Caco-2 (cell line): Measurements from ENCODE around the gene A1CF. TPM values are rescaled to one million over a fixed set of nuclear protein-coding genes. Genes with fewer than 3 reads are reported as not detected.

Experiments used
- BruUV-seq: library from RNA; stranded (reverse); fragments of 400-500 nt; replicated peaks from 2 replicates; lab custom pipeline; 2021; lab: Mats Ljungman, UMichigan
- CTCF ChIA-PET: fragments of 300-600 bp; sonication (Branson Sonifier 250); formaldehyde crosslinking; loops from one replicate; lab custom pipeline; 2022; ENCODE audit warnings: antibody characterized with exemption; lab: Charles Lee
- POLR2A ChIA-PET: fragments of 300-600 bp; sonication (Branson Sonifier 250); formaldehyde crosslinking; loops from one replicate; lab custom pipeline; 2022; ENCODE audit warnings: antibody characterized with exemption; lab: Charles Lee
- DNase-seq, 2 experiments: peaks; one replicate each; pipeline versions ENCODE4 v3.0.0 to v3.0.0-alpha.2; 2020 to 2022
- H3K27me3 ChIP-seq: replicated peaks from 2 replicates; pipeline ENCODE4 v1.6.0; 2011; ENCODE audit warnings: low read length; ENCODE audit not compliant: control insufficient read depth, insufficient read depth
- H3K36me3 ChIP-seq: 2 replicates; pipeline ENCODE4 v1.5.1; 2011; ENCODE audit warnings: low read length; ENCODE audit not compliant: control insufficient read depth, insufficient read depth
- H3K4me1 ChIP-seq: fragments of 250-450 bp; sonication (Bioruptor Pico); 2 replicates; pipeline ENCODE4 v1.5.1; 2020; ENCODE audit warnings: mild to moderate bottlenecking
- H3K4me3 ChIP-seq: 2 replicates; pipeline ENCODE4 v1.5.1; 2011; ENCODE audit warnings: low read depth, mild to moderate bottlenecking, control low read depth, low read length
- H3K9me3 ChIP-seq: fragments of 250-450 bp; sonication (Bioruptor Pico); 2 replicates; pipeline ENCODE4 v1.5.1; 2020; ENCODE audit warnings: mild to moderate bottlenecking, moderate library complexity
- H3K27ac Mint-ChIP-seq: one replicate; pipeline ENCODE4 v1.8.0; 2022; ENCODE audit warnings: mixed read lengths; ENCODE audit not compliant: unreplicated experiment
- H3K27me3 Mint-ChIP-seq: one replicate; pipeline ENCODE4 v1.8.0; 2022; ENCODE audit warnings: mixed read lengths; ENCODE audit not compliant: insufficient read depth, unreplicated experiment
- H3K36me3 Mint-ChIP-seq: one replicate; pipeline ENCODE4 v1.8.0; 2022; ENCODE audit warnings: mild to moderate bottlenecking, mixed read lengths; ENCODE audit not compliant: insufficient read depth, unreplicated experiment
- H3K4me1 Mint-ChIP-seq: one replicate; pipeline ENCODE4 v1.8.0; 2022; ENCODE audit warnings: low read depth, mixed read lengths; ENCODE audit not compliant: unreplicated experiment
- H3K4me3 Mint-ChIP-seq: one replicate; pipeline ENCODE4 v1.8.0; 2022; ENCODE audit warnings: mild to moderate bottlenecking, moderate library complexity, mixed read lengths; ENCODE audit not compliant: unreplicated experiment
- H3K9me3 Mint-ChIP-seq: one replicate; pipeline ENCODE4 v1.8.0; 2022; ENCODE audit warnings: mixed read lengths; ENCODE audit not compliant: unreplicated experiment
- CTCF ChIP-seq, 2 experiments: fragments of 200-600 bp in 1 of 2; IDR thresholded peaks; 1 replicate in 1 of 2; 2 replicates in 1 of 2; pipeline versions ENCODE4 v1.5.1 to v1.8.0; 2011 to 2022; ENCODE audit warnings: antibody characterized with exemption in 1 of 2, control low read depth in 1 of 2, inconsistent platforms in 1 of 2, low read depth in 1 of 2, low read length in 1 of 2, mild to moderate bottlenecking in 1 of 2, moderate library complexity in 1 of 2; ENCODE audit not compliant: insufficient read depth in 1 of 2, severe bottlenecking in 1 of 2, unreplicated experiment in 1 of 2
- intact Hi-C: fragments of 100-400 bp; cut with micrococcal nuclease; formaldehyde crosslinking; loops from one replicate; pipeline ENCODE4 v1.10.0; 2022; ENCODE audit not compliant: unreplicated experiment
- total RNA-seq: library from RNA; stranded (reverse); gene quantifications from 2 replicates; pipeline ENCODE4 v1.2.3, GENCODE V29; 2022

A1CF gene
- total RNA-seq, 1 experiment from 2014 or later = 29.9 TPM

GRCh38 chr10:50876429-50876828 lies 9.0 kb downstream of the A1CF start:
- Histone ChIP-seq H3K4me3 (no peak overlapping the region), H3K36me3 (no peaks in the 10 kb centered on the region; the same call in 1 of the 2 replicates), H3K9me3 (no peaks in the 10 kb centered on the region), H3K4me1 (no peaks in the 10 kb centered on the region), H3K27me3 (no peaks in the 10 kb centered on the region)
- no TSS peak for BruUV-seq
- no peaks in the 10 kb centered on the region for H3K9me3 Mint-ChIP-seq
- intact Hi-C loops = no loop called here
- no peak overlapping the region for H3K4me3 Mint-ChIP-seq
- no peaks in the 10 kb centered on the region for H3K4me1 Mint-ChIP-seq
- no peak for DNase-seq
- no peak overlapping the region for H3K27ac Mint-ChIP-seq
- POLR2A ChIA-PET = no interaction called here
- no peaks in the 10 kb centered on the region for H3K36me3 Mint-ChIP-seq
- CTCF ChIA-PET = no interaction called here
- H3K27me3 Mint-ChIP-seq = no peaks in the 10 kb centered on the region
- TF ChIP-seq CTCF (IDR thresholded peaks at IDR 0.05; ENCODE audit: insufficient read depth in 1 of 2, low read depth in 1 of 2, low read length in 1 of 2, severe bottlenecking in 1 of 2, unreplicated experiment in 1 of 2) = no peak

DNA sequence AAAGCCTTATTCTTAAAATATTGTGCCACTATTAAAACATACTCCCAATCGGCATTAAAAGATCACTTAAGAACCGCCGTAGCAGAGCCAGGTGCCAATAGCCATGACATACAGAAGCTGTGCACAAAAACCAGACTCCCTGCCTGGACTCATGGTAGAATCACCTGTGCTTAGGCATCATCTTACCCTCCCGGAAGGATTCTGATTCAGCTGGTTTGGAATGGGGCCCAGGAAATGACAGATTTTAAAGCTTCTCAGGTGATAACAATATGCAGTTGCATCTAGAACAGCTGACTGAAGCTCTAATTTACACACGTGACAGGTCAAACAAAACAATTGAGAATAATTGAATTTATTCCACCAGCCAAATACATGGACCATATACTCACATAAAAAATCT lies 10.7 kb downstream of the A1CF start:
- Mint-ChIP-seq H3K27ac (no peak overlapping the region), H3K4me1 (no peaks in the 10 kb centered on the region), H3K9me3 (no peaks in the 10 kb centered on the region), H3K27me3 (no peaks in the 10 kb centered on the region), H3K4me3 (no peak overlapping the region), H3K36me3 (no peaks in the 10 kb centered on the region)
- no peak for TF ChIP-seq CTCF (IDR thresholded peaks at IDR 0.05; ENCODE audit: insufficient read depth in 1 of 2, low read depth in 1 of 2, low read length in 1 of 2, severe bottlenecking in 1 of 2, unreplicated experiment in 1 of 2)
- Histone ChIP-seq H3K36me3 (no peaks in the 10 kb centered on the region; the same call in 1 of the 2 replicates), H3K9me3 (no peaks in the 10 kb centered on the region), H3K27me3 (no peaks in the 10 kb centered on the region), H3K4me1 (no peaks in the 10 kb centered on the region), H3K4me3 (no peak overlapping the region)
- ChIA-PET CTCF (no interaction called here), POLR2A (no interaction called here)
- DNase-seq = no peak
- no TSS peak for BruUV-seq
- intact Hi-C loops = loop anchor here (1.0 kb wide), 1 partner anchor 10 kb away; no protein-coding TSS in a partner anchor

- H3K9me3 ChIP-seq = no peaks in the 10 kb centered on the region
- Mint-ChIP-seq H3K27me3 (no peaks in the 10 kb centered on the region), H3K36me3 (no peaks in the 10 kb centered on the region), H3K4me3 (no peak overlapping the region), H3K4me1 (no peaks in the 10 kb centered on the region), H3K27ac (no peak overlapping the region), H3K9me3 (no peaks in the 10 kb centered on the region)
- no peak for TF ChIP-seq CTCF (IDR thresholded peaks at IDR 0.05; ENCODE audit: insufficient read depth in 1 of 2, low read depth in 1 of 2, low read length in 1 of 2, severe bottlenecking in 1 of 2, unreplicated experiment in 1 of 2)
- no TSS peak for BruUV-seq
- intact Hi-C loops = no loop called here
- 0 out of 2 replicates have a peak, but pooled peaks cover 2% of the 10 kb centered on the region for H3K27me3 ChIP-seq
- H3K4me3 ChIP-seq = no peak overlapping the region
- no peak for DNase-seq
- H3K36me3 ChIP-seq = 0 out of 2 replicates have a peak, but pooled peaks cover 3% of the 10 kb centered on the region
- POLR2A ChIA-PET = interaction anchor here (1.0 kb wide), 1 partner anchor 18 kb away, joined by 3 read pairs; no protein-coding TSS in a partner anchor
- CTCF ChIA-PET = interaction anchor here (0.7 kb wide), 1 partner anchor 205 kb away, joined by 3 read pairs; no protein-coding TSS in a partner anchor
- 0 out of 2 replicates have a peak, but pooled peaks cover 10% of the 10 kb centered on the region for H3K4me1 ChIP-seq
Observed at GRCh38 chr10:50866317-50866716, 19.1 kb downstream of the A1CF start.
